H1 (cell line): ENCODE results near the gene TNC. TPM values are rescaled to one million over a fixed set of nuclear protein-coding genes. Genes with fewer than 3 reads are reported as not detected.

Experiments
- CHD7 ChIP-seq: fragments of 300-600 bp; sonication (generic); IDR thresholded peaks from 2 replicates; pipeline ENCODE4 v1.7.1; 2012; ENCODE audit warnings: low read length, moderate library complexity, mild to moderate bottlenecking, inconsistent platforms; ENCODE audit not compliant: insufficient replicate concordance
- polyA plus RNA-seq, 7 experiments: library from polyadenylated mRNA; depleted of rRNA in 3 of 7; stranded (reverse) in 5 of 7; unstranded in 2 of 7; fragments of >200 nt in 5 of 7; fragments of 200-250 nt in 2 of 7; gene quantifications; 1 replicate in 5 of 7; 2 replicates in 1 of 7; 4 replicates in 1 of 7; pipeline versions ENCODE4 v1.2.1 to v1.2.3, GENCODE V29; 2011 to 2013; ENCODE audit warnings: missing spikeins in 2 of 7, mixed read lengths in 2 of 7
- total RNA-seq: library from RNA; stranded (reverse); fragmentation: NEBNext Ultra II Directional; extraction: Animal tissue kit (Norgen Biotek cat#: 25700); gene quantifications from 2 replicates; pipeline ENCODE4 v1.2.1, GENCODE V29; 2021

TNC gene
- total and polyA plus RNA-seq, 2 of the 8 experiments (the other 6 are each of a cell fraction or from before 2014, with no cell fraction given) = 6.2 to 11.4 TPM

DNA sequence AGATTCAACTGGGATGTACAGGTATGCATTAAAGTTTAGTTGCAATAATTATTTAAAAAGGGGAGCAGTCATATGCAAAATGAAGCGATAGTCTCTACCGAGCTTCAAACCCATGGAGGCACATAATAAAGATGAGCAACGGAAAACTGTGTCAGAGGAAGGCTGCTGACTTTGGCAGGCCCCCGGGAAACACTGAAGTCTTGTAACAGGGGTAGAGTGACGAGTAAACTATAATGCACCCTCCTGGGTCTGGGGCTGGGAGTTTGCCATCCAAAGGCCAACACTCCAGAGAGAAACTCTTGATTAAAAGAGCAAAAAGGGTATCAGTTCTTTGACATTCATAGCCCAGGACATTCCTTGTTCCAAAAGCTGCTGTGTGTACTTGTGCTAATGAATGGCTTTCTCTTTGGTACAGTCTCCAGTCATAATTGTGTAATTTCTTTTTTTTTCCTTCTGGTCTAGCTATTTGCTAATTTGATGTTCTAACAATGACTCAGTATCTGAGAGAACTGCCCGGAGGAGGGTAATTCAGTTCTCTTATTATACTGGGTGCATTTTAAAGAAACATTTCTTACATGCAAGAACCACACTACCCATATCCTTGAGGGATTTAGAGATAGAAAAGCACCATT lies 59.2 kb downstream of the TNC start (continued):
- TF ChIP-seq CHD7 = no peak
